GM12892 (cell line): ENCODE results near the gene SULT1E1.

Source experiments
- POLR2A ChIP-seq: IDR thresholded peaks from 2 replicates; pipeline ENCODE4 v1.6.1; 2011; ENCODE audit warnings: low read depth, low read length, control low read depth
- TAF1 ChIP-seq: IDR thresholded peaks from 2 replicates; pipeline ENCODE4 v1.6.1; 2011; ENCODE audit warnings: low read depth, mild to moderate bottlenecking, control low read depth, low read length, borderline replicate concordance

DNA sequence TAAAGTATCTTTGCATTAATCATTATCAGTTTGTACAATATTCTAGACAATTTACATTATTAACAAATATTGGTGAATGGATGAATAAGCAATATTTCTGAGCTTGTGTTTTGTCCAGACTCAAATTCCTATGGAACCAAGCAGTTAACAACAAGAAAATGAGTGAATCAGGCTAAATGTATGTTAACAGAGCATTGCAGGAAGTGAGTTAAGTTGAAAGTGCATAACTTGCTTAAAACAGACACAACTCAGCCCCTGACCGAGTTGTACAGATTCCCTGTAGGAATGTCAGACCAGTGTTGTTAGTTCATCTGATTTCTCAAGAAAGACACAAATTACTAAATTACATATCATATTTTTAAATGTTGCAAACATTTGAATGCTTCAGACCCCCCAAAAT is 47.2 kb upstream of the SULT1E1 start:
- TF ChIP-seq POLR2A (no peak), TAF1 (no peak)
